Measurements from ENCODE around the gene PLXNA2.

GRCh38 chr1:208205216-208206013, 38.8 kb downstream of the PLXNA2 start:
- TF ChIP-seq CTCF (IDR thresholded peaks at IDR 0.05) (no peak), EZH2phosphoT487 (IDR thresholded peaks at IDR 0.05) (no peak)
